Caki2 (cell line): ENCODE results near the gene TPM3. TPM values are rescaled to one million over a fixed set of nuclear protein-coding genes. Genes with fewer than 3 reads are reported as not detected.
"Not testable (repeated sequence)": the region's sequence is repeated elsewhere in the genome, so short reads cannot be mapped to it uniquely, and the experiment has no call there.

Experiments
- DNase-seq: peaks from one replicate; pipeline ENCODE4 v3.0.0-alpha.2; 2015; ENCODE audit warnings: low read depth
- in situ Hi-C: cut with HindIII; loops from 2 replicates; pipeline ENCODE4 v1.10.0; 2016; ENCODE audit warnings: low sequenced_read_pairs, low pct_unique_long_range_greater_than_20kb, mixed read lengths
- total RNA-seq: library from RNA; depleted of rRNA; stranded (reverse); fragments of >200 nt; shearing (Covaris generic); gene quantifications from 2 replicates; pipeline ENCODE4 v1.2.3, GENCODE V29; 2014; ENCODE audit warnings: low replicate concordance

The TPM3 gene
- total RNA-seq, 1 experiment from 2014 or later = 631 TPM

DNA sequence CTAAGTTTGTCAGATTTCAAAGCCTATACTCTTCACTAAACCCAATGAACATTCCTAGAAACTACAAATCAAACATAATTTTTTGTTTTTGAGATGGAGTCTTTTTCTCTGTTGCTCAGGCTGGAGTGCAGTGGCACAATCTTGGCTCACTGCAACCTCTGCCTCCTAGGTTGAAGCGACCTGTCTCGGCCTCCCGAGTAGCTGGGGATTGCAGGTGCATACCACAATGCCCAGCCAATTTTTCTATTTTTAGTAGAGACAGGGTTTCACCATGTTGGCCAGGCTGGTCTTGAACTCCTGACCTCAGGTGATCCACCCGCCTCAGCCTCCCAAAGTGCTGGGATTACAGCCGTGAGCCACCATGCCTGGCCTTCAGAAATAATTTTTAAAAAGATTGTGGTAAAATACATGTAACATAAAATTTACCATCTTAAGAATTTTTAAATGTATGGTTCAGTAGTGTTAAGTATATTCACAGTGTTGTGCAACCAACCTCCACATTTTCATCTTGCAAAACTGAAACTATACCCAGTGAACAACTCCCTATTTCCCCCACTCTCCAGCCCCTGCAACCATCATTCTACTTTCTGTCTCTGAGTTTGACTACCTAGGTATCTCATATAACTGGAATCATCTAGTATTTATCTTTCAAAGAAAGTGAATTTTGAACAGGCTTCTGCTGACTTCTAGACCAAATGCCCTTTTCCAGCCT, 16.9 kb upstream of the TPM3 start:
- in situ Hi-C loops = no loop called here
- no peak for DNase-seq

- in situ Hi-C loops = no loop called here
Observed at GRCh38 chr1:154207262-154207661, 15.4 kb upstream of the TPM3 start.

GRCh38 chr1:154206196-154206595, 14.3 kb upstream of the TPM3 start, which contains the start of gene CFAP141:
Gene CFAP141 (minus strand): TSS chr1:154206333. CDS start chr1:154206307, 26 bp downstream.
- in situ Hi-C loops = no loop called here
- DNase-seq = peak; percentile 43

More at GRCh38 chr1:154207262-154207661, 15.4 kb upstream of the TPM3 start:
- DNase-seq = no peak

DNA sequence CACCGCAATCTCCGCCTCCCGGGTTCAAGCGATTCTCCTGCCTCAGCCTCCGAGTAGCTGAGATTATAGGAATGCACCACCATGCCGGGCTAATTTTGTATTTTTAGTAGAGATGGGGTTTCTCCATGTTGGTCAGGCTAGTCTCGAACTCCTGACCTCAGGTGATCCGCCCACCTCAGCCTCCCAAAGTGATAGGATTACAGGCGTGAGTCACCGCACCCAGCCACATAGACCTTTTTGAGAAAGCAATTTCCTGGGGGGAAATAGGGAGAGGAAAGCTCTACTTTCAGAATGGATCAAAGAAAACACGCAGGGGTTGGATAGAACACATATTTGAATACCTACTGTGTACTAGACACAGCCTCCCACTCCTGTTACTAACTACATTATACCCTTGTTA, 13.9 kb upstream of the TPM3 start:
- in situ Hi-C loops = not testable (repeated sequence)

DNA sequence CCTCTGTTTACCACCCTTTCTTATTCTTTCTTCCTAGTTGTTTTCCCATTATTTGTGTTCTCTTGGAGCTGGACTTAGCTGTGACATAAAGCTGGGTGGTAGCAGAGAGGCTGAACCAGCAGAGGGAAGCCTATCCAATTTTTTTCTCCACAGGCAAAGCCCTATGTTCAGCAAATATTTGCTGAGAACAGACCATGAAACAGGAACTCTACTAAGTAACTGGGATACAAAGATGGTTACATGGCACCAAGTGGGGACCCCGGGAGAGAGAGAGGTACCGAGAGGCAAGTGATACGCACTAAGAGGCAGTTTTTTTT, 7.6 kb upstream of the TPM3 start:
- in situ Hi-C loops = no loop called here
- DNase-seq = no peak

More for the DNA sequence above, 13.9 kb upstream of the TPM3 start:
- not testable (repeated sequence) for DNase-seq

GRCh38 chr1:154198756-154199562, 7.1 kb upstream of the TPM3 start:
- peak; percentile 47 for DNase-seq
- in situ Hi-C loops = no loop called here

DNA sequence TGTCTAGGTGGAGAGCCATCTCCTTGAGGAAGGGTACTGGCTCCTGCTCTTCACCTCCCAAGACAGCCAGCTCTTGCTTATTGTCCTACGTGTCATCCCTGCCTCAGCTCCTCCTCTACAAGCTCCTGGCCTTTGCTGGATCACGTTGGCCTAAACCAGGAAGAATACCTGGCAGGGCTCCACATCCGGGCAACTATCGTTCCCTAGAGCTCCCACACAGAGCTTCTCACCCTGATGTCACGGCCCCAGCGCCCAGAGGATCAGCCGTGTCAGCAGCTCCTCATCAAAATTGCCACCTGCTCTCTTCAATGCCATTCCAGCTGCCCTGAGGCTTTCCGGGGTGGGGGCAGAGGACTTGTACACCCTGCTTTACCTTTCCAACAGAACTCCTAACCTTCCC, 1.9 kb upstream of the TPM3 start:
- in situ Hi-C loops = no loop called here
- no peak for DNase-seq

DNA sequence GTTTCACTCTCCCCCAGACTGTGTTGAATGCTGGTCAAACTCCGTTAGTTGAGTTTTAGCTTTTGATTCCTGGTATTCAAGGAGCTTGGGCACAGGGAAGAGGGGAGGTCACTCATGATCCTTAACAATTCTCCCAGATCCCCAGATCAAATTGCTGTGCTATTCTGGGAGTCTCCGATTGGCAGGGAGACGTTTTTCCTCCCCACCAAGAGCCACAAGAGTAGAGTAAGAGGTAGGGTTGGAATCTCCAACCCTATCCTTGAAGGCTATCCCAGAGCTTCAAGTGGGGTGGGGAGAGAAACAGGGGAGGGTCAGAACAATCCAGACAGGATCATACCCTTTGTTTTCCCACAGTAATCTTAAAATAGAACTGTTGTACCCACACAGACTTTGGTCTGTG, 576 bp upstream of the TPM3 start:
- DNase-seq = no peak
- in situ Hi-C loops = no loop called here

DNA sequence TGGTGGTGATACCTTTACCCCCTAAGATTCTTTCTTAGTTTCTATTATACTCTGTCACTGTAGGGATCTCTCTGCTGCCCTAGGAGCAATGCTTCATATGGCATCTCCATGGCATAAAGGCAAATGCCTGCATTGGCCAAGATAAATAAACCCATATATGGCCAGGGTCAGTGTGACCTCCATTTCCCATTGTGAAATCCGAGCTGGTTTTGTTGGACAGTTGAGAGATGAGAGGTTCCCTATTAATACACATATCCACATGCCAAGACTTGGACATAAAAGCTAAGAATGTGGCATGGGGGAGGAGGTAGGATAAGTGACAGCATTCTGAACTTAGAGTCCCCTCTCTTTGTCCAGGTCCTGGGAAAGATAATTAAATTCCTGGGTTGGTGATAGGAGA, 1.4 kb downstream of the TPM3 start:
- in situ Hi-C loops = no loop called here
- DNase-seq = peak; percentile 37

- in situ Hi-C loops = no loop called here
- DNase-seq = no peak
Observed at GRCh38 chr1:154186852-154187501, 4.9 kb downstream of the TPM3 start.

DNA sequence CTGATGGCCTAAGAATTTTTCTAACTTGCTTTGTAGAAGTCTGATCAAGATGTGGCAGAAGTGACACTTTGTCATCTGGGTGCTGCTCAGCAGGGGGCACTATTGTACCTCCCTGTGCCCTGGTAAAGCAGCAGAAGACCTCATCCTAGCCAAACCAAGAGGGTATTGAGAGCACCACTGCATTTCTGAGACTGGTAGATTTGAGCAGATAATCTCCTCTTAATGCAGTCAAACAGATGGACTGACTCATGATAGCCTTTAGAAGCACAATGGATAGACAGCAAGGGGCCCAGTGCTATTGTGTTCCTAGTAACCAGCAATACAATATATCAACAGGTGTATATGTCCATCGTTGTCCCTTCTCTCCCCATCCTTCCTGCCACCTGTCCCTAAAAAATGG, 5.7 kb downstream of the TPM3 start:
- in situ Hi-C loops = no loop called here
- peak; percentile 30 for DNase-seq

- in situ Hi-C loops = no loop called here
- peak; percentile 99 for DNase-seq
Observed at GRCh38 chr1:154183046-154183915, 8.6 kb downstream of the TPM3 start.

GRCh38 chr1:154182344-154183045, 9.4 kb downstream of the TPM3 start:
- peak; percentile 88 for DNase-seq
- in situ Hi-C loops = no loop called here

GRCh38 chr1:154181944-154182343, 10.0 kb downstream of the TPM3 start:
- no peak for DNase-seq
- in situ Hi-C loops = no loop called here

DNA sequence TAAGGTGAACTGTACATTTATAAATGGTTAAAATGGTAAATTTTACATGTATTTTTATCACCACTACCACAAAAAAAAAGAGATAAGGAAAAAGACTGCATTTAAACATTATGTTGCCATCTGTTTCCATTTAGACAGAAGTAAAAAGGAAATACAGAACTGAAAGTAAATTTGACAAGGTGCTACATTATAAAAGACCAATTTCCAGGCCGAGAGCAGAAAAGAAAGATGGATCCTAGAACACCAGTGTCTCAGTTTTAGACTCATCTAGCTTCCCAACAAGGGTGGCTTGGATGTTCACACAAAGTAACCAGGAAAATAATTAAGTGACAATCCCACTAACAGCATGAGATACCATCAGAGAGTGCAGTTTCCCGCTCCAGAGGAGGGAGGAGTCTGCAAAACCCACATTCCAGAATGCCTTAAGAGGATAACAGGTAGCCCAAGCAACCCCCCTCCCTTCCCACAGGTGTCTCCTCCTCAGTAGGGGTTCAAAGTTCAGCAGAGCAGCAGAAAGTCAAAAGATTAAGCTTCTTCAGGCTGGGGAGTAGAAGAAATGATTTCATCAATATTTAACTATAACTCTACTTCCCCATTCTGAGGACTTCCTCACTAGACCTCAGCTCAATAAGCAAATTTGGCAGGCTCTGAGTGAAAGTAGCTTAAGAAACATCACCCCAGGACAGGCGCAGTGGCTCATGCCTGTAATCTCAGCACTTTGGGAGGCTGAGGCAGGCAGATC, 11.8 kb downstream of the TPM3 start:
- in situ Hi-C loops = no loop called here
- no peak for DNase-seq

- DNase-seq = no peak
- in situ Hi-C loops = no loop called here
Observed at GRCh38 chr1:154178911-154179811, 12.7 kb downstream of the TPM3 start.
